ENCODE data around the gene COL23A1.

DNA sequence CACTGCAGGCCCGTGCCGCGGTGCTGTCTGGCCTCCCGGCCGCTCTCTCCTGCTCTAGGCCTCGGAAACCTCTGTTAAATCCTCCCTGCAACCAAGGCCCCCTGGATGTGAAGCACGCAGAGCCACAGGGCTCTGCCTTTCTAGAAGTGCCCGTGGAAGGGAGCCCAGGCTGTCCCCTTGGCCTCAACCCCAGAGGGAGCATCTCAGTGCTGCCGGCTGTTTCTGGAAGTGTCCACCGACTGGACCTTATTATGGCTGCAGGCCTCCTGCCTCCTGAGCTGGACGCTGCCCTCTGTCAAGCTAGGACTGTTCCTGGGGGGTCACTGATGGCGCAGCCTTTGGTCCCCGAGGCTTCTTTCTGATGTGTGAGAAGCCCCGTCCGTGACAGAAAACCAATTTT is 317.2 kb downstream of the COL23A1 start:
- TF ChIP-seq, protein P1, sequence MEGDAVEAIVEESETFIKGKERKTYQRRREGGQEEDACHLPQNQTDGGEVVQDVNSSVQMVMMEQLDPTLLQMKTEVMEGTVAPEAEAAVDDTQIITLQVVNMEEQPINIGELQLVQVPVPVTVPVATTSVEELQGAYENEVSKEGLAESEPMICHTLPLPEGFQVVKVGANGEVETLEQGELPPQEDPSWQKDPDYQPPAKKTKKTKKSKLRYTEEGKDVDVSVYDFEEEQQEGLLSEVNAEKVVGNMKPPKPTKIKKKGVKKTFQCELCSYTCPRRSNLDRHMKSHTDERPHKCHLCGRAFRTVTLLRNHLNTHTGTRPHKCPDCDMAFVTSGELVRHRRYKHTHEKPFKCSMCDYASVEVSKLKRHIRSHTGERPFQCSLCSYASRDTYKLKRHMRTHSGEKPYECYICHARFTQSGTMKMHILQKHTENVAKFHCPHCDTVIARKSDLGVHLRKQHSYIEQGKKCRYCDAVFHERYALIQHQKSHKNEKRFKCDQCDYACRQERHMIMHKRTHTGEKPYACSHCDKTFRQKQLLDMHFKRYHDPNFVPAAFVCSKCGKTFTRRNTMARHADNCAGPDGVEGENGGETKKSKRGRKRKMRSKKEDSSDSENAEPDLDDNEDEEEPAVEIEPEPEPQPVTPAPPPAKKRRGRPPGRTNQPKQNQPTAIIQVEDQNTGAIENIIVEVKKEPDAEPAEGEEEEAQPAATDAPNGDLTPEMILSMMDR (IDR thresholded peaks at IDR 0.05) = no peak
- TF ChIP-seq POLR2A (IDR thresholded peaks at IDR 0.05) = no peak

Measured in lower leg skin (tissue), 3 donors.